AG08396 (cell line): ENCODE results near the gene ITIH3.
A peak's percentile ranks its signal among the peaks of the same experiment; 100 is the strongest.

Source experiments
- DNase-seq: peaks from one replicate; pipeline ENCODE4 v3.0.0; 2012; ENCODE audit warnings: low spot score, mixed read lengths

Gene ITIH3

DNA sequence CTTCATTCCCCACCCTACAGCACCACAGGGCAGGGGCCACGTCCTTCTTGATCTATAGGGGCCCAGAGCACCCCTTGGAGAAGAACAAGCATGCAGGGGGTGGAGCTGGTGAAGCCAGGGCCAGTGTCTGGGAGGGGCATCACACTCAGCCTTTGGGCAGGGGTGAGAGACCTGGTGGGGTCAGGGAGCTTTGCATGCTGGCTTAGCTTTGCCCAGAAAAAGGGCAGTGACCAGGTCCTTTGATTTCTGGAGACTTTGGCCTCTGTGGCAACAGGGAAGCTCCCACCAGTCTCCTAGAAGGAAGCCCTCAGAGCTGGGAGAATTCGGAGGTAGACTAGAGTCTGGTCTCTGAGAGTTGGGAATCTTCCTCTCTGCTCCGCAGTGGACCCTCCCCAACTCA is 34.9 kb downstream of the ITIH3 start:
- no peak for DNase-seq

DNA sequence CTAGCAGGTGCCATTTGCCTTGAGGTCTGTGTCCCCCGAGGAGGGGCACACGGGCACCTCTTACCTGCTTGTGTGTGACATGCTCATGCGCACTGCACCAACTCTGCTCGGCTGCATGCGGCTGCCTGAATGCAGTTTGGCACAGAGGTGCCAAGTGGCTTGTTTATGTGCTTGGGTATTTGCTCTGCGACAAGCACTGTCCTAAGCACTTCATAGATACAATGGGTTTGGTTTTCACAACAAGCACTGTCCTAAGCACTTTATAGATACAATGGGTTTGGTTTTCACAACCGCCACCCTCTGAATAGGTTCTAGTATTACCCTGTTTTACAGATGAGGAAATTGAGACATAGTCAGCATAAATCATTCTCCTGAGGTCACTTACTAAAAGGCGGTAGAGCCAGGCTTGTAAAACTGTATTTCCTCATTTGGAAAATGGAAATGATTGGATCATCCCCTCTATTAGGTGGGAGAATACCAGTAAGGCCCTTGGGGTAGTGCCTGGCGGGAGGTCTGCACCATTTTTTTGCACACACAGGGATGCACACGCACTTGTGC is 35.4 kb downstream of the ITIH3 start:
- DNase-seq: no peak

DNA sequence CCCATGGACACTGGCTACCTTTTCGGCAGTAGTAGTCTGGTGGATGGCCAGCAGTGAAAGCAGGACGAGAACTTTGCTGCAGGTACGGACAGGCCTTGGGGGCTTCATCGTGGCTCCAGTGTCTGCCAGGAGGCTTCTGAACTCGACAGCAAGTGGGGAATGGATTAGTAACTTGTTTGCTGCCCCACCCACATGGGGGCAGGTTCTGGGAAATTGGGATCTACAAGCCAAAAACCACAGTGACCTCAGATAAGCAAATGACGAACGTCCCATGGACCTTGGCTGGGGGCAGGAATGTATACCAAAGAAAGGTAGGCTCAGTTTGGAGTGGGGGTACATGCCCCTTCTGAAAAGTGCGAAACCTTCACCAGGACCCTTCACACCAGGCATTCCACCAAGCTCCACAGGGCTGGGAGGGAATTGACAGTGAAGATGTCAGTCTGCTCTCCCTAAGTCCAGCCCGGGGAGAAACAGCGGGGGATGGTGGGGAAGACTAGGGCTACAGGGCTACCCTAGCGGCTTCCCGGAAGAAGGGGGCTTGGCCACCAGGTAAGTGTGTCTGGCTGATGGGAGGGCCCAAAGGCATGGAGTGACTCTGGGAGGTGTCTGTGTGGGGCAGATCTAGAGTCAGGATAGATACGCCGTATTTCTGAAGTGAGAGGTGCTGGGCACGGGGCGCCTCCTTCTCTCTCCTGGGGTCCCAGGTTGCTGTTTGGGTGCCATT is 36.1 kb downstream of the ITIH3 start, which contains the start of gene ITIH4:
Gene ITIH4, minus strand, starts transcription at position 138 of the 724 bp plus-strand sequence. Its CDS starts 30 bp downstream, at position 108.
- no peak for DNase-seq

DNA sequence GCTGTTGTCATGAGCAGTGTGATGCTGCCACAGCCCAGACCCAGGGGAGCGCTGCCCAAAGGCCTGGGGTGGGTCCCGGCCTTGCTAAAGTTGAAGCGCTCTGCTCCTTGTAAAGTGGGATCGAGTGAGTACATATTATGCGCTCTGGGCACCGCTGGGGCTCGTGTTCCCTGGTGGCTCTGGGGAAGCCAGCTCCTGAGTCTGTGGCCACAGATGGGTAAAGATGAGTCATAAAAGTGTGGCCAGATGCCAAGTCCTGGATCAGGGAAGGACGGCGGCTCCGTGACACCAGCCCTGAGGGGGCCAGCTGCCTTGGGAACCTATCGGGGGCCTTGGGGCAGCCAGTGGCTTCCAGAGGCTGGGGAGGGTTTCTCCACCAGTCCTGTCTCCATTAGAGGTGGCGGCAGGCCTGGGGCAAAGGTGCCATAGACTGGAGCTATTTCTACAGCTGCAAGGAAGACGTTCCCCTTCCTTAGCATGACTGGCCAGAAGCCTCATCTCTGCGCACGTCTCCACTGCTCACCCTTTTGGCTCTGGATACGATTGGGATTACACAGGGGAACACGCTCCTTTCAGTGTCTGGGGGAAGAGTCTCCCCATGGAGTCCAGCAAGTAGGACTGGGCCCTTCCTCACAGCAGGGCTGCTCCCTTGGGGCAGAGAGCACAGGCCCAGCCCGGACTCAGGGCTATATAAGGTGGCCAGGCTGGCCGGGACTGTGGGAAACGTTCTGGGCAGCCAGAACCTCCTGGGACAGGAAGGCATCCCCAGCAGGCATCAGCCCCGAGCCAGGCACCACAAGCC is 37.1 kb downstream of the ITIH3 start:
- DNase-seq: peak; percentile 84

DNA sequence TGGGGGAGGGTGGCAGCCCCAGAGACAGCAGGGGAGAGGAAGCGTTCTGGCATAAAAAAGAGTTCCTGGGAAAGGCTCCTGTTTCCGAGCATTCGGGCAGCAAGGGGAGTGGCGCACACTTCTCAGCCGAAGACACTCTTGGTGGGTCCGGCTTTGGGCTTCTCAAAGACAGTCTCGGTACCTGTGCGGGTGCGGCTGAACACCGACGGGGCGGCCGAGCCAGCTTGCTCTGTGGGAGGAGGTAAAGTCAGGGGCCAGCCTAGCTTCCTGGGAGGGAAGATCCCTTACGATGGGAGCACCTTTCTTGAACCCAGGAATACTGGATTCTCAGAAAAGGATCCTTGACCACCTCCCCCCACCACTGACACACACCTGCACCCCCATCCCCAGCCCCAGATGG is 38.6 kb downstream of the ITIH3 start:
- no peak for DNase-seq

DNA sequence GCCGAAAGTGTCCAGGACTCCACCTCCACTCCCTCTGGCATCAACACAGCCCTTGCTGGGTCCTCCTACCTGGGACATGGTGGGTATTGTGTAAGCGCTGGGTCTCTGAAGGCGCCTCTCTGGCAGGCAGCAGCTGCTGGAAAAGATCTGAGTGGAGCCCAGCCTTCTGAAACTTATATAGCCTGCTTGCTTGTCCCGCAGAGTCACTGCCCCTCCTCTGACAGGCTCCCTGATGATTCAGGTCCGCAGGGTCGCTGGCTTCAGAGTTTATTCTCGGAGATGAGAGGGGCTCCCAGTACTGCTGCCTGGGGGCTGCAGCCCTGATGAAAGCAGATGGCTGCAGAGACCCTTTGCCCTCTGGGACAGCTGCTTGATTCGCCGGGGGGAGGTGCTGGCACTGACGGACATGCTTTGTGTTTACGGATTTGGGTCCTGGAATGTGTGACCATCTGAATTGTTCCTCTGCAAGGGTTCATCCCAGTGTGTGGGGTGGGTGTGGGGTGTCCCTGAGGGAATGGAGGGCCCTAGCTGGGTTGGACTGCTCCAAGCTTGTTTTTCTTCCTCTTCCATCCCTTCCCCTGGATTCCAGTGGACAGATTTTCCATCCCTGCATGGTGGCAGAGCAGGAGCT is 40.4 kb downstream of the ITIH3 start, which contains the start of gene MUSTN1:
Gene MUSTN1, minus strand, starts transcription at position 149 of the 631 bp plus-strand sequence. Its CDS starts 71 bp downstream, at position 78.
- DNase-seq: peak; percentile 41

DNA sequence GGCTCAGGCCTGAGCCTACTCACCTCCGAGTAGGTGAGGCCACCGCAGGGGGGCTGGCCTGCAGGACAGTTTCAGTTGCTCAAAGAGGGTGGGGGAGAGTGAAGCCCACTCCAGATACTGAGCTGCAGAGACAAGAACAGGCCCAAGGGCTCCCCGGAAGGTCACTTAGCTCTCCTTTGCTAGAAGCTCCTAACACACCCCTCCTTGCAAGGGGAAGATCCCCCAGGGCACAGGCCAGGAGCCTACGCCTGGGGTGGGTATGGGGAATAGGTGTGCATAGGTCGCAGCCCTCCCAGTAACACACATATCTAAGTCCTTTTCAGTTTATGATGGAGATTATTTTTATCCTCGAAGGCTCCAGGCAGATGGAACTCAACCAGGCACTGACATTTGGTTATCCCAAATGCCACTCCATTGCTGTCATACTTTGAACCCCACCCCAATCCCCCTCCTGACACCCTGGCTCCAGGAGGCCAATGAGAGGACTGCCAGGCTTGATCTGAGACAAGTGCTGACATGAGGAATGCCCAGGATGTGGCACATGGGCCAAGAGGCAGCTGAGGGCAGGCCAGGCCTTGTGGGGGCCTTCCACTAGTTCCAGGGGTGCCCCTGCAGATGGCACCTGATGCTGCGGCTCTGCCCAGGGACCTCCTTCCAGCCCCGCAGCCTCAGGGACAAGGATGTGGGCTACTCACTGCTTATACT is 41.3 kb downstream of the ITIH3 start:
- no peak for DNase-seq

DNA sequence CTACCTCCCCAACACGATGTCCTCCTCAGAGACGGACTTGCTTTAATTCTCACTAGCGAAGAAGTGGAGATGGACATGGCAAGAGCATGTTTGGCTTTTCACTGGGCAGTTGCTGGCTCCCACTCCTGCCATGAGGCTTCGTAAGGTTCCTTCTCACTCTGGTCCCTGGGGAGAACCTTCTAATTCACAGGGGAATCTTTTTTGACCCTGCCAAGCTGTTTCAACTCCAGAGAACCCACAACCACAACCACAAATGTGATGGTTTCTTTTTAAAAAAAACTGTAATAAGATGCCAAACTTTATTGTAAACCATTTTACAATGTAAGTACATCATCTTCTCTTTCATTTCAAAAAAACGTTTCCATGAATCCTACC is 41.9 kb downstream of the ITIH3 start:
- no peak for DNase-seq

DNA sequence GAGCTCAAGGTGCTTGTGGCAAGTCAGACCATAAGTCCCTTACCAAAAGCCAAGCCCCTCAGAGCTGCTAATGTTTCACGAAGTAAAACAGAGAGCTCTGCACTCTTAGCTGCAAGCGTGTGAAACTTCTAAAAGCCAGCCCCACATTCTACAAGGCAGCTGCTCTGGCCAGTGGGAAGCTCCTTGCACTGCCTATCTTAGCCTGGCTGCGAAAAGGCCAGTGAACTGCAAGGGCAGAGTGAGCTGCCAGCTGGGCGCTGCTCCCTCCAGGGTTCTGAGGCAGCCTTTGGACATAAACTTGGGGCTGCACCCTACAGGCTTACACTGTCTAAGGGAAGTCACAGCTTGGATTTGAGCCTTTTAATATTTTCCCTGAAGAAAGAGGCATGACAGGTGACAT is 42.4 kb downstream of the ITIH3 start:
- no peak for DNase-seq

DNA sequence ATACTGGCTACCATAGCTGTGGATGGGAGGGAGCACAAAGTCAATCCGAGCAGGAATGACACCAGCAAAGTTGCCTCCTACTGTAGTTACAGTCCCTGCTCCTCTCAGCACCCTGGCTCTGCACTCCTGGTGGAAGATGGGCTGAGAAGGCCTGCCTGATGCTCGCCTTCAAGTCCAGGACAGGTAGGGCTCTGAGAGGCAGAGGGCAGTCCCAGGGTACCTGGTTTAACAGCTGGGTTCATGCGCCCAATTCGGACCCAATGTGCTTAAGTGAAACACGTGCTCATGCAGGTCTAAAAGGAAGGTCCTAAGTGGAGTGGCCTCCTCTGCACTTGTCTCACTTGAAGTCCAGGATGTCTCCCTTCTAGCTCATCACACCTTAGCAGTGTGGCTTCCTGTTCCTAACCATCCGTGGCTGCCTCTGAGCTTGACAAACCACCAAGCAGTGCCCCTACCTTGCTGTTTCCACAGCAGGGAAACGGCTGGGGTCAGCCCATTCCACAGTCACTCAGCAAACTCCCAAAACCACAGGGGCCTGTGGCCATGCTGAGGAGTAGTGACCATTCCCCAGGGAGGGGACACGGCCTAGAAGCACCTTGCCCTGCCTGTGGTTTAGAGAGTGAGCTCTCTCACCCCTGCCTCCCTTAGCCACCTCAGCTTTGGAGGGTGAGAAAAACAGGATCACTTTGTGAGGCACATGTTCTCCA is 44.1 kb downstream of the ITIH3 start:
- DNase-seq: no peak

DNA sequence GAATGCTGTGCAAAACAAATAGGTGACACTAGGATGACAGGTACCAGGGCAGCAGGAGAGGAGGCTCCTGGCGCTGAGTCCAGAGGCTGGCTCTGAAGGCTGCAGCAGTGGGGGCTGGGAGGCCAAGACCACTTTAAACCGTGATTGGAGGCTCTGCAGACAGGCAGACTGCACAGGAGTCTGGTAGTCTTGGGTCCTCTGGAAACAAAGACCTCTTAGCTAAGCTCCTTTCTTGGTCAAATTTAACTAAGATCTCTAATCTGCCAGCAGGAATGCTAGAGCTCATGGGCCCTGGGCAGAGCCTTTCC is 44.6 kb downstream of the ITIH3 start:
- DNase-seq: no peak

DNA sequence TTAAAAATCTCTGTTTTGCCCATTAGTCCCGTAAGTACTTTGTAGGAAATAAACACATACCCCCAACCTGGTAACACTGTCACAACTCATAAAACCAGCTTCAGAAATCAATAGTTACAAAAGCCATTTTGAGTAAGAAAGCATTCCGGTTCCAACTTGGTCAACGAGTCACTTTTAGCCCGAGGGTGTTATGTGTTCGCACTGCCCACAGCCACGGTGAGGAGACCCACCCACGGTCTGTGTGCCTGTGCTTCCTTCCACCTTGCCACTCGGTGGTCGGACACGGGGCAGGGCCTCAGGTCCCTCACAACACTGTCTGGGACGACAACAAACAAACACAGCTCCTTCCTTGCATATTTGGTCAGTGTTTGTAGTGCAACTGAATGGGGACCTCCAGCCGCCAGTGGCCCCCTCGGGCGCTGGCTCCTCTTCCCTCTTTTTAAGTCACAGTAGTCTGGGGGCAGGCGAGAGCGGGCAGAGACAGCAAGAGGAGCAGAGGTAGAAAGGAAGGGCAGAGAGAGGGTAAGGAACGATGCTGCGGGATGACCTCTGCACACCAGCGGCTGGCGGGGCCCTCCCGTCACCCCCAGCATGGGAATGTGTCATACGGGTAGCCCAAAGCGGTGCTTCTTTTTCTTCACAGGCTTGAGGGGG is 45.4 kb downstream of the ITIH3 start:
- DNase-seq: no peak

DNA sequence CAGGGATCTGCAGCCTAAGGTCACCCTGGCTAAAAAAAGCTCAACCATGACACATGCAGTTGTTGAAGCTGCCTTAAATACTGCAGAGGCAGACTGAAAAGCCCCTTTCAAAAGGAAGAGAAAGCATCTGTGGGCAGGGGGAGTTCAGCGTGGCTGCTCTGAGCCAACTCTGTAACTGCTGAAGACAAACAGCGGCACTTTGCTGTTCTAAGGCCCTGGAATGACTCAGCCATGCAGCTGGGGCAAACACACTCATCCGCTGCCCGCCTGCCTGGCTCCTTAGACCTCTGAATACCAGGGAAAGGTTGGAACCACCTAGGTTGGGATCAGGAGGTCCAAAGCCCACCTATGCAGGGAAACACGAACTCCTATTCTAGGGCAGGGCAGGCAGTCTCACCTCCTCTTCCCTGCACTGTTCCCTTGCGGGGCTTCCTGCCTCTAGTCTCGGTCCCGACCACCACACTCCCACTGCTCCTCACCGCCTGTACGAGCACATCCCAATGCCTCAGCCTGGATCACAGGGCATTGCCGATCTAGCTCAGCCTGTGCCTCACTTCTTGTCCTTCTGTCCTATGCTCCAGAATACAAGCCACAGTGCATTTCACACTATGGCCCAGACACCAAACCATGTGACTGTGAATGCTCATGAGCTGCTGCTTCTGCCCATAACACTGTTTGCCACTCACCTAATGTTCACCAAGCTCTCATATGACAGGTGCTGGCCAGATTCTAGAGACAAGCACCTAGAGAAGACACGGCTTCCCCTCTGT is 46.8 kb downstream of the ITIH3 start:
- DNase-seq: no peak

DNA sequence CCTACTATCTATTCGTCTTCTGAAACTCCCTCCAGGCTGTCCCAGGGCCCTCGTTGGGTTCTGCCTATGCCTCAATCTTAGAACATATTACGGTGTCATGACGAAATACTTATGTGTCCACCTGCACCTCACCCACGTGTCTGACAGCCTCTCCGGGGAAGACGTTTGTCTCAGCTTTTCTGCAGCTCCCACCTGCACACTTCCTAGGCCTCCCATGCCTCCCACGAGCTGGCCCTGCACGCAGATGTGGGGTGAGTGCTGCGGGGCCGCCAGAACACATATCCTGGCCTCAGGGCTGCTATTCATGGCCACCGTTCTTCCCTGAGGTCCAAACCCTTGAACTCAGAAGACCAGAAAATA is 47.4 kb downstream of the ITIH3 start:
- DNase-seq: no peak

DNA sequence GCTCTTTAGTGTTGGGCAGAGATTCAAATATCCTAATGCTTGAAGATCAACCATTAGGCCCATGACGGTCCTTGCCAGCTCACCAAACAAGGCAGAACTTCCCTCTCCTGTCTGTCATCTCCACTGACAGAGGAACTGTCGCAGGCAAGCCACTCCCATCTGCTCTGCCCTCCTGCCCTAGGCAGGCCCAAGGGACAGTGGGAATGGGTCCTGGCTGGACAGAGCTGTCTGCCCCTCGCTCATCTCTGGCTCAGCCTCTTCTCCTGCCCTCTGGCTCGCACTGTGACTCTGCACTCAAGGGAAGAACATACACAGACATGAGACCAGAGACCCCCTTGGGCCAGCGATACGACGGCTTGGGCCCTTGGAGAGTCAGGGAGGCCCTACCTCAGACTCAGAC is 47.8 kb downstream of the ITIH3 start:
- no peak for DNase-seq

DNA sequence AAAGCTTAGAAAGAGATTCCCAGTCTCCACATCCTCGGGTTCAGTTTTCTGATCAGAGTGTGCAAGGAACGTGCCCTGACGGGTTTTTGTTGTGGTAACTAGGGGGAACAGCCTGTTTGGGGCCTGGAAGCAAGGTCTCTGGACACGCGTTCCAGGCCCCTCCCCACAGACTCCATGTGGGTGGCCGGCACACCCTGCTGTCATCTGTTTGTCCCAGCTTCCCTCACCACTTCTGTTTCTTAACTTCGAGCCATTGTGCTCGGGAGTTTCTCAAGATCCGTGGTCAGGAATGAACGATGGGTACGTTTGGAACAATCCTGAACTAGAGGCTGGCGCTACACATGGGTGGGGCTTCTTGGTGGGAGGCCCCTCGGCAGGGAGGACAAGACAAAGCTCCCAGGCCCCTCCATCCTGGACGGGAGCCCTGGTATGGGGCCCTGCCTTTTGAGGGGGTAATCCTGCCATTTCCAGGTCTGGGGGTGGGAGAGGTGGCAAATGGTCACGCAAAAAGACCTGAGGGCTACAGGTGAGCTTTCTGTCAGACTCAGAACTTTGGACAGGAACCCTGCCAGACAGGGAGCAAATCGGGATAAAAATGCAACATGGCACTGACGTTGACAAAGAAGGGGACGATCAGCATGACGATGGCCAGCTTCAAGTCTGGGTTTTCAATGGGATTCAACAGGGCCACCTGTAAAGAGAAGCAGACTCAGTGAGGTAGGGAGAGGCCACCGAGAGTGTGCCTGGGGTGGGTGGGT is 48.7 kb downstream of the ITIH3 start:
- DNase-seq: no peak

DNA sequence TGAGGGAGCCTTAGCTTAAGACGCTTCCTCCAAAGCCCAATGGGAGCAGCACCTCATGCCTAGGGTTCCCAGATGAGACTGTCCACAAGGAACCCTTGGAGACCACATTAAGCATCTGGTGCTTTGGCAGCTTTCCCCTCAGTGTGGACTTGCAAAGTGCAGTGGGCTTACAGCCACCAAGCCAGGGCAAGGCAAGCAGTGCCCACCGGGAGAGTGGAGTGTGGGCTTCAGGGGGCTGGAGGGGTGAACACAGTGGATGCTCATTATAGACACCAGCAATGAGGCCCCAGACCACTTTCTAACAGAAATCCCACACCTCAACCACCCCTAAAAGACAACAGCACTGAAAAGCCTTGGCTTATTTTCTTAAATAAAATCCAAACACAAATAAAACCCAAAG is 49.3 kb downstream of the ITIH3 start:
- DNase-seq: no peak

DNA sequence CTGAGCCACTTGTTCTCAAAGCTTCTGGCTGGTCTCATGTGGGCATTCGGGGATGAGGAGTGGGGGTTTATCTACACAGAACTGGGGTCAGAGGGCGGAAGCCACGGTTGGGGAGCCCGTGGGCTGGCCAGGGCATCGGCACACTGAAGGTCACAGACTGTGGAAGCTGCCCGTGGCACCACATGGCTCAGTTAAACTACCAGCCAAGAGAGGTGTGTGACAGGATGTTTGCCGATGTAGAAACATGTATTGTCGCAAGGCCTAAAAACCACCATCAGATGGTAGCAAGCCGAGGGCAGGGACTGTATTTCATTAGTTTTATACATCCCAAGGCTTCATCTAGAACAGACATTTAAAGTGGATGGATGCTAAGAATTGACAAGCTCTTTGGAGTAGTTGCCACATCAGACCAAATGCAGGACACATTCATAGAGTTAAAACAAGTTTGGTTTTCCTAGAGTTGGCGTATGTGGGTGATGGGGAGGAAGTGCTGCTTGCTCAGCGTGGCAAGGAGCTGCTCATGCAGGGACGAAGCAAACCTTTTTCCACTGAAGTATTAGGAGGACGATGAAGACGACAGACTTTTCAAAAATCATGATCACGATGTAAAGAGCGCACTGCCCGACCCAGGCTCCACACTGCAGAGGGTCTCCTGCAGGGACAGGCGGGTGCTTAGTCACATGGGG is 49.8 kb downstream of the ITIH3 start:
- DNase-seq: no peak

DNA sequence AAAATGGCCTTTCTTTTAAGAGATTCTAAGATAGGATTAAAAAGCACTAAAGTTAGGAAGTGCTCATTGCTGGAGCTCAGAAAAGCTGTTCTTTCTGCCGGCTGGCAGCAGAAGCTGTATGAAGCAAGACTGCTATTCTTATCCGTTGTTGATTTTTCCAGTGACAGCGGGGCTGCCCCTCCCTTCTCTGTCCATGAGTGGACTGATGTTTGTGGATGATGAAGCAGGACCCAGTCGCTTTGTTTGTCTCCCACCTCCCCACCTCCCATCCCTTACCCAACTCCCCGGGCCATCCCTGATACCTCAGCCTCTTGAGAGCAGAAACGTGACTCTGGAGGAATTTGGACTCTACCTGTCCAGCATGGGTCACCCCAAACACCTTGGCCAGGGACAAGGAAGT is 50.6 kb downstream of the ITIH3 start:
- DNase-seq: peak; percentile 61
